ENCODE measurements around the gene KMT5B.

The KMT5B gene

GRCh38 chr11:68142441-68143309 is 70.4 kb downstream of the KMT5B start:
- DNase-seq: no peak

GRCh38 chr11:68142028-68142412 is 71.1 kb downstream of the KMT5B start:
- DNase-seq: peak; percentile 29

- no peak for DNase-seq
Measured at GRCh38 chr11:68141246-68142027, 71.7 kb downstream of the KMT5B start.

GRCh38 chr11:68140496-68141245 is 72.4 kb downstream of the KMT5B start:
- no peak for DNase-seq

GRCh38 chr11:68138237-68138636 is 74.9 kb downstream of the KMT5B start:
- no peak for DNase-seq

GRCh38 chr11:68137833-68138232 is 75.3 kb downstream of the KMT5B start:
- DNase-seq: no peak

GRCh38 chr11:68136866-68137265 is 76.2 kb downstream of the KMT5B start:
- no peak for DNase-seq

GRCh38 chr11:68135161-68135560 is 77.9 kb downstream of the KMT5B start:
- DNase-seq: no peak

- DNase-seq: no peak
Measured at GRCh38 chr11:68133761-68134160, 79.3 kb downstream of the KMT5B start.

- DNase-seq: no peak
Measured at GRCh38 chr11:68130121-68130520, 83.0 kb downstream of the KMT5B start.

GRCh38 chr11:68128682-68129327 is 84.3 kb downstream of the KMT5B start:
- no peak for DNase-seq

- DNase-seq: no peak
Measured at GRCh38 chr11:68127714-68128681, 85.1 kb downstream of the KMT5B start.

GRCh38 chr11:68125164-68125563 is 87.9 kb downstream of the KMT5B start:
- DNase-seq: no peak

GRCh38 chr11:68122936-68123539 is 90.1 kb downstream of the KMT5B start:
- DNase-seq: no peak

GRCh38 chr11:68121067-68121899 is 91.8 kb downstream of the KMT5B start, which contains the start of gene CHKA:
TSS of gene CHKA (minus strand) at chr11:68121388. CDS start at chr11:68121177, 211 bp downstream.
- DNase-seq: peak; percentile 90

GRCh38 chr11:68120273-68121066 is 92.6 kb downstream of the KMT5B start:
- DNase-seq: peak; percentile 56

GRCh38 chr11:68118706-68119448 is 94.2 kb downstream of the KMT5B start:
- no peak for DNase-seq

GRCh38 chr11:68117853-68118470 is 95.1 kb downstream of the KMT5B start:
- no peak for DNase-seq

All from CD4-positive, alpha-beta T cell treated with Interleukin-6 for 4 hours (primary cell).